GM12878 (cell line): ENCODE measurements around the gene KIFAP3. TPM values are rescaled to one million over a fixed set of nuclear protein-coding genes. Genes with fewer than 3 reads are reported as not detected.

Source experiments
- ATAC-seq: fragments of 200-7000 bp; cut with Tn5 transposase; 3 replicates; pipeline ENCODE4 v1.9.1; 2020; ENCODE audit warnings: mild to moderate bottlenecking, moderate library complexity
- BruUV-seq: library from RNA; stranded (reverse); fragments of 400-500 nt; replicated peaks from 2 replicates; lab custom pipeline; 2021; lab: Mats Ljungman, UMichigan
- CTCF ChIA-PET: fragments of 300-600 bp; sonication (Branson Sonifier 250); formaldehyde crosslinking; extraction: SDS; loops from one replicate; lab custom pipeline; 2021; ENCODE audit warnings: inconsistent platforms; lab: Yijun Ruan, JAX
- POLR2A ChIA-PET: fragments of 350-600 bp; formaldehyde crosslinking; extraction: SDS; loops from one replicate; lab custom pipeline; 2021; ENCODE audit warnings: inconsistent platforms; lab: Charles Lee
- RAD21 ChIA-PET: fragments of 300-600 bp; sonication (Branson Sonifier 250); formaldehyde crosslinking; loops from one replicate; lab custom pipeline; 2023; ENCODE audit warnings: antibody characterized with exemption; ENCODE audit not compliant: unreplicated experiment; lab: Charles Lee
- SMC1A ChIA-PET: fragments of 300-600 bp; sonication (Branson Sonifier 250); formaldehyde crosslinking; loops from one replicate; lab custom pipeline; 2023; ENCODE audit not compliant: unreplicated experiment, uncharacterized antibody; lab: Charles Lee
- DNase-seq: peaks from one replicate; pipeline ENCODE4 v3.0.0-alpha.2; 2011; ENCODE audit warnings: low read depth, low spot score
- FAIRE-seq: peaks from 3 replicates; lab custom pipeline; 2011; peaks lifted over from hg19 to GRCh38; lab: Jason Lieb, UNC
- H2AFZ ChIP-seq: 2 replicates; pipeline ENCODE4 v1.6.0; 2011; ENCODE audit warnings: low read depth, low read length, control low read depth; ENCODE audit not compliant: control insufficient read depth
- H3K27ac ChIP-seq: 2 replicates; pipeline ENCODE4 v1.5.1; 2011; ENCODE audit warnings: control low read depth; ENCODE audit not compliant: control insufficient read depth, insufficient read depth
- H3K27me3 ChIP-seq, 2 experiments: replicated peaks in 1 of 2; 2 replicates each; pipeline versions ENCODE4 v1.6.0 to v1.6.1; 2011; ENCODE audit warnings: low read length in 1 of 2; ENCODE audit not compliant: control insufficient read depth in 2 of 2, insufficient read depth in 2 of 2
- H3K36me3 ChIP-seq, 2 experiments: 2 replicates each; pipeline ENCODE4 v1.5.1; 2011; ENCODE audit warnings: low read length in 1 of 2; ENCODE audit not compliant: control insufficient read depth in 2 of 2, insufficient read depth in 2 of 2
- H3K4me1 ChIP-seq: 2 replicates; pipeline ENCODE4 v1.6.1; 2011; ENCODE audit warnings: mild to moderate bottlenecking, low read length, moderate library complexity, mixed read lengths; ENCODE audit not compliant: control insufficient read depth, insufficient read depth
- H3K4me2 ChIP-seq: 2 replicates; pipeline ENCODE4 v1.6.0; 2011; ENCODE audit warnings: control low read depth; ENCODE audit not compliant: control insufficient read depth, insufficient read depth
- H3K4me3 ChIP-seq: fragments of 200-600 bp; sonication (generic); 2 replicates; pipeline ENCODE4 v1.5.1; 2016
- H3K79me2 ChIP-seq: 2 replicates; pipeline ENCODE4 v1.6.0; 2011; ENCODE audit warnings: low read length; ENCODE audit not compliant: control insufficient read depth, insufficient read depth
- H3K9ac ChIP-seq: 2 replicates; pipeline ENCODE4 v1.8.0; 2011; ENCODE audit warnings: low read length, control low read depth, mixed read lengths; ENCODE audit not compliant: control insufficient read depth, insufficient read depth
- H3K9me3 ChIP-seq: replicated peaks from 3 replicates; pipeline ENCODE4 v1.5.1; 2011; ENCODE audit warnings: mild to moderate bottlenecking, low read length; ENCODE audit not compliant: control insufficient read depth, insufficient read depth
- H4K20me1 ChIP-seq: 2 replicates; pipeline ENCODE4 v1.6.0; 2011; ENCODE audit not compliant: control insufficient read depth, insufficient read depth
- EGR1 ChIP-seq, 2 experiments: IDR thresholded peaks; 1 replicate in 1 of 2; 2 replicates in 1 of 2; pipeline ENCODE4 v1.6.1; 2011 to 2012; ENCODE audit warnings: low read depth in 2 of 2, low read length in 2 of 2, borderline replicate concordance in 1 of 2, mild to moderate bottlenecking in 1 of 2, moderate library complexity in 1 of 2
- NFIC ChIP-seq: IDR thresholded peaks from 2 replicates; pipeline ENCODE4 v1.6.1; 2012; ENCODE audit warnings: low read depth, mild to moderate bottlenecking, inconsistent platforms, low read length, moderate library complexity
- NR2C2 ChIP-seq: IDR thresholded peaks from 2 replicates; pipeline ENCODE4 v1.6.1; 2011; ENCODE audit warnings: borderline replicate concordance, low read depth; ENCODE audit not compliant: control insufficient read depth, insufficient read length
- PAX8 ChIP-seq: fragments of 450-650 bp; IDR thresholded peaks from 2 replicates; pipeline ENCODE4 v1.6.1; 2017; ENCODE audit warnings: mild to moderate bottlenecking, moderate library complexity
- RAD21 ChIP-seq: IDR thresholded peaks from 2 replicates; pipeline ENCODE4 v1.6.1; 2011; ENCODE audit warnings: mild to moderate bottlenecking, low read depth, low read length, moderate library complexity; ENCODE audit not compliant: insufficient read depth
- SMARCA5 ChIP-seq: fragments of 450-650 bp; IDR thresholded peaks from 2 replicates; pipeline ENCODE4 v1.6.1; 2017; ENCODE audit warnings: mild to moderate bottlenecking
- SMC3 ChIP-seq: IDR thresholded peaks from 2 replicates; pipeline ENCODE4 v1.6.1; 2011; ENCODE audit warnings: low read length, improper control_type of control experiment, borderline replicate concordance
- SREBF2 ChIP-seq: IDR thresholded peaks from 2 replicates; pipeline ENCODE4 v1.6.1; 2012; ENCODE audit warnings: mild to moderate bottlenecking, low read length
- STAT1 ChIP-seq: fragments of 450-650 bp; conservative IDR thresholded peaks from 2 replicates; pipeline ENCODE4 v1.6.1; 2014; ENCODE audit warnings: antibody characterized with exemption, mild to moderate bottlenecking
- SUPT20H ChIP-seq: IDR thresholded peaks from 2 replicates; pipeline ENCODE4 v1.6.1; 2011; ENCODE audit warnings: low read depth, mild to moderate bottlenecking, low read length, moderate library complexity, borderline replicate concordance; ENCODE audit not compliant: control insufficient read depth
- TARDBP ChIP-seq: IDR thresholded peaks from 2 replicates; pipeline ENCODE4 v1.6.1; 2016; ENCODE audit warnings: borderline replicate concordance
- WRNIP1 ChIP-seq: IDR thresholded peaks from 2 replicates; pipeline ENCODE4 v1.6.1; 2011; ENCODE audit warnings: low read depth, low read length, improper control_type of control experiment, borderline replicate concordance
- WGBS: methylation state at CpG from one replicate; pipeline ENCODE4 v1.1.6; 2016; ENCODE audit warnings: low lambda C conversion rate; ENCODE audit not compliant: insufficient replicate concordance, insufficient coverage; ENCODE audit errors: missing lambda C conversion rate; 5-methylcytosine and 5-hydroxymethylcytosine counted together
- in situ Hi-C: fragments of 300-500 bp; cut with MboI; formaldehyde crosslinking; loops from 9 replicates; pipeline ENCODE4 v1.14.3; 2018; ENCODE audit warnings: mixed read lengths
- intact Hi-C: fragments of 100-400 bp; cut with micrococcal nuclease; formaldehyde crosslinking; loops from one replicate; pipeline ENCODE4 v1.14.2; 2022; ENCODE audit not compliant: unreplicated experiment
- polyA plus RNA-seq, 11 experiments: library from polyadenylated mRNA; depleted of rRNA in 4 of 11; unstranded in 6 of 11; stranded (reverse) in 5 of 11; fragments of >200 nt; fragmentation: Nextera tagmentation in 4 of 11; fragmentation: Illumina TruSeq in 1 of 11; extraction: Ambion mirVana in 4 of 11; extraction: Trizol in 1 of 11; gene quantifications; 1 replicate in 1 of 11; 2 replicates in 10 of 11; pipeline versions ENCODE4 v1.2.1 to v1.2.3, GENCODE V29; 2011 to 2016; ENCODE audit warnings: inconsistent platforms in 2 of 11, missing spikeins in 2 of 11, low read depth in 1 of 11
- total RNA-seq, 4 experiments: library from RNA; depleted of rRNA in 3 of 4; stranded (reverse); fragments of >200 nt in 3 of 4; fragmentation: Illumina TruSeq in 1 of 4; extraction: Trizol in 1 of 4; gene quantifications; 2 replicates each; pipeline versions ENCODE4 v1.2.1 to v1.2.3, GENCODE V29; 2013 to 2021
- TF ChIP-seq, protein P1 (sequence below): IDR thresholded peaks from 2 replicates; pipeline ENCODE4 v1.6.1; 2012; ENCODE audit warnings: low read length, inconsistent platforms
- TF ChIP-seq, protein P2 (sequence below): fragments of 450-650 bp; IDR thresholded peaks from 2 replicates; pipeline ENCODE4 v1.6.1; 2017; ENCODE audit warnings: mild to moderate bottlenecking
- TF ChIP-seq, protein P3 (sequence below), 3 experiments: IDR thresholded peaks in 2 of 3; conservative IDR thresholded peaks in 1 of 3; 2 replicates each; pipeline ENCODE4 v1.5.1; 2011; ENCODE audit warnings: low read depth in 3 of 3, low read length in 3 of 3, mild to moderate bottlenecking in 3 of 3, control low read depth in 2 of 3, moderate library complexity in 2 of 3, inconsistent platforms in 1 of 3, mixed read lengths in 1 of 3; ENCODE audit not compliant: control insufficient read depth in 2 of 3, insufficient read depth in 1 of 3; ENCODE audit errors: extremely low read depth in 1 of 3

KIFAP3 gene
- total and polyA plus RNA-seq, 10 of the 15 experiments (the other 5 are each of a cell fraction or from before 2014, with no cell fraction given), result 13.7 to 100 (median 18.9) TPM

DNA sequence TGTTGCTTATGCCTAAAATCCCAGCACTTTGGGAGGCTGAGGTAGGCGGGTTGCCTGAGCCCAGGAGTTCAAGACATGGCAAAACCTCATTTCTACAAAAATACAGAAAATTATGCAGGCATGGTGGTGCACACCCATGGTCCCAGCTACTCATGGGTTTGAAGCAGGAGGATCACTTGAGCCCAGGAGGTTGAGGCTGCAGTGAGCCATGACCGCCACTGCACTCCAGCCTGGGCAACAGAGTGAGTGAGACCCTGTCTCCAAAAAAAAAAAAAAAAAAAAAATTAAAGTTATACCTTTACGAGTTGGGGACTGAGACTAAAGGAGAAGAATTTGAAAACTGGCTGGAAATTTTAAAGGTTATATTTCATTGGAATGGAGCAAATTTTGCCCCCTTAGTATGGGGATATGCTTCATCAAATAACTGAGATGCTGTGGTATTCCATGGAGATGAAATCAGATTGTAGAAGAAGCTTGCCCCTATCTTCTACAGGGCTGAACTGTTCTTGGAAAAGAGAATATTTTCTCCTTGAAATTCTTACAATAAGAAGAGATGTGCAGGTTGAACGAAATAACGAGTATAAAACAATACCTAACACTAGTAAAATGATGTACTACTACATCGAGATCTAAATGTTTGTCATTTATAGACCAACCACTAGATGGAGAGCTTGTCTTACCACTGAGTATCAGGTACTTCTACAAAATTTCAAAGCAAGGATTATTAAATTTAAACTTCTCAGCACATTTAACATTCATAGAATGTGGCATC, 145.9 kb downstream of the KIFAP3 start:
- H2AFZ ChIP-seq, result 0 out of 2 replicates have a peak overlapping the region, but pooled peaks have one; percentile 15
- H3K9me3 ChIP-seq, result no peaks in the 10 kb centered on the region
- H3K27ac ChIP-seq, result no peak overlapping the region
- H3K9ac ChIP-seq, result no peak overlapping the region
- peaks cover 6% of the 10 kb centered on the region for H3K4me1 ChIP-seq
- SMC1A ChIA-PET, result interaction anchor here (0.6 to 4.3 kb wide), 15 partner anchors 11 to 999 kb away, joined by 3 to 51 read pairs (median 4); partner anchors contain the start of gene SCYL3
- BruUV-seq, result no TSS peak
- FAIRE-seq (peak; percentile 88), DNase-seq (no peak), ATAC-seq (peak; percentile 82)
- in situ Hi-C loops, result loop anchor here (10.0 kb wide), 2 partner anchors 746 to 956 kb away; no protein-coding TSS in a partner anchor
- no peaks in the 10 kb centered on the region for H3K79me2 ChIP-seq
- WGBS, result 41% methylated on average over 6 of the region's 6 CpGs
- no peaks in the 10 kb centered on the region for H3K27me3 ChIP-seq
- no peak overlapping the region for H3K4me2 ChIP-seq
- H3K36me3 ChIP-seq, result no peaks in the 10 kb centered on the region; a peak in 1 of 4 replicates
- POLR2A ChIA-PET, result no interaction called here
- intact Hi-C loops, result loop anchor here (2.0 to 10.0 kb wide), 5 partner anchors 36 to 954 kb away; partner anchors contain the start of genes GORAB and SCYL3
- H4K20me1 ChIP-seq, result no peaks in the 10 kb centered on the region
- CTCF ChIA-PET, result interaction anchor here (0.6 to 4.1 kb wide), 28 partner anchors 8 to 1001 kb away, joined by 3 to 26 read pairs (median 3); no protein-coding TSS in a partner anchor
- H3K4me3 ChIP-seq, result no peak overlapping the region
- RAD21 ChIA-PET, result interaction anchor here (0.9 to 2.9 kb wide), 16 partner anchors 10 to 1001 kb away, joined by 3 to 17 read pairs (median 4); partner anchors contain the start of gene SCYL3
- peak; percentile 74 for TF ChIP-seq SMC3
- peak; percentile 95 for TF ChIP-seq SMARCA5
- TF ChIP-seq NFIC, result no peak
- no peak for TF ChIP-seq TARDBP
- no peak for TF ChIP-seq SUPT20H
- no peak for TF ChIP-seq PAX8
- TF ChIP-seq, protein P1, sequence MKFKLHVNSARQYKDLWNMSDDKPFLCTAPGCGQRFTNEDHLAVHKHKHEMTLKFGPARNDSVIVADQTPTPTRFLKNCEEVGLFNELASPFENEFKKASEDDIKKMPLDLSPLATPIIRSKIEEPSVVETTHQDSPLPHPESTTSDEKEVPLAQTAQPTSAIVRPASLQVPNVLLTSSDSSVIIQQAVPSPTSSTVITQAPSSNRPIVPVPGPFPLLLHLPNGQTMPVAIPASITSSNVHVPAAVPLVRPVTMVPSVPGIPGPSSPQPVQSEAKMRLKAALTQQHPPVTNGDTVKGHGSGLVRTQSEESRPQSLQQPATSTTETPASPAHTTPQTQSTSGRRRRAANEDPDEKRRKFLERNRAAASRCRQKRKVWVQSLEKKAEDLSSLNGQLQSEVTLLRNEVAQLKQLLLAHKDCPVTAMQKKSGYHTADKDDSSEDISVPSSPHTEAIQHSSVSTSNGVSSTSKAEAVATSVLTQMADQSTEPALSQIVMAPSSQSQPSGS, result no peak
- TF ChIP-seq RAD21, result peak; percentile 88
- TF ChIP-seq, protein P2, sequence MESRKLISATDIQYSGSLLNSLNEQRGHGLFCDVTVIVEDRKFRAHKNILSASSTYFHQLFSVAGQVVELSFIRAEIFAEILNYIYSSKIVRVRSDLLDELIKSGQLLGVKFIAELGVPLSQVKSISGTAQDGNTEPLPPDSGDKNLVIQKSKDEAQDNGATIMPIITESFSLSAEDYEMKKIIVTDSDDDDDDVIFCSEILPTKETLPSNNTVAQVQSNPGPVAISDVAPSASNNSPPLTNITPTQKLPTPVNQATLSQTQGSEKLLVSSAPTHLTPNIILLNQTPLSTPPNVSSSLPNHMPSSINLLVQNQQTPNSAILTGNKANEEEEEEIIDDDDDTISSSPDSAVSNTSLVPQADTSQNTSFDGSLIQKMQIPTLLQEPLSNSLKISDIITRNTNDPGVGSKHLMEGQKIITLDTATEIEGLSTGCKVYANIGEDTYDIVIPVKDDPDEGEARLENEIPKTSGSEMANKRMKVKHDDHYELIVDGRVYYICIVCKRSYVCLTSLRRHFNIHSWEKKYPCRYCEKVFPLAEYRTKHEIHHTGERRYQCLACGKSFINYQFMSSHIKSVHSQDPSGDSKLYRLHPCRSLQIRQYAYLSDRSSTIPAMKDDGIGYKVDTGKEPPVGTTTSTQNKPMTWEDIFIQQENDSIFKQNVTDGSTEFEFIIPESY, result no peak
- TF ChIP-seq SREBF2, result no peak
- TF ChIP-seq, protein P3, sequence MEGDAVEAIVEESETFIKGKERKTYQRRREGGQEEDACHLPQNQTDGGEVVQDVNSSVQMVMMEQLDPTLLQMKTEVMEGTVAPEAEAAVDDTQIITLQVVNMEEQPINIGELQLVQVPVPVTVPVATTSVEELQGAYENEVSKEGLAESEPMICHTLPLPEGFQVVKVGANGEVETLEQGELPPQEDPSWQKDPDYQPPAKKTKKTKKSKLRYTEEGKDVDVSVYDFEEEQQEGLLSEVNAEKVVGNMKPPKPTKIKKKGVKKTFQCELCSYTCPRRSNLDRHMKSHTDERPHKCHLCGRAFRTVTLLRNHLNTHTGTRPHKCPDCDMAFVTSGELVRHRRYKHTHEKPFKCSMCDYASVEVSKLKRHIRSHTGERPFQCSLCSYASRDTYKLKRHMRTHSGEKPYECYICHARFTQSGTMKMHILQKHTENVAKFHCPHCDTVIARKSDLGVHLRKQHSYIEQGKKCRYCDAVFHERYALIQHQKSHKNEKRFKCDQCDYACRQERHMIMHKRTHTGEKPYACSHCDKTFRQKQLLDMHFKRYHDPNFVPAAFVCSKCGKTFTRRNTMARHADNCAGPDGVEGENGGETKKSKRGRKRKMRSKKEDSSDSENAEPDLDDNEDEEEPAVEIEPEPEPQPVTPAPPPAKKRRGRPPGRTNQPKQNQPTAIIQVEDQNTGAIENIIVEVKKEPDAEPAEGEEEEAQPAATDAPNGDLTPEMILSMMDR (IDR thresholded peaks at IDR 0.05 in 2 of 3, conservative IDR thresholded peaks at IDR 0.05 in 1 of 3; ENCODE audit: control insufficient read depth in 2 of 3, extremely low read depth in 1 of 3, insufficient read depth in 1 of 3, low read depth in 3 of 3, low read length in 3 of 3), result peak; percentile 53 to 73 (median 70)
- no peak for TF ChIP-seq EGR1 (IDR thresholded peaks at IDR 0.05; ENCODE audit: borderline replicate concordance in 1 of 2, low read depth in 2 of 2, low read length in 2 of 2)
- TF ChIP-seq WRNIP1, result no peak
- no peak for TF ChIP-seq STAT1
- no peak for TF ChIP-seq NR2C2
